ENCODE measurements around the gene SPTLC1. TPM values are rescaled to one million over a fixed set of nuclear protein-coding genes. Genes with fewer than 3 reads are reported as not detected.
A peak's percentile ranks its signal among the peaks of the same experiment; 100 is the strongest.

The SPTLC1 gene
- total and polyA plus RNA-seq, 2 of the 13 experiments (the other 11 are each of a cell fraction or from before 2014, with no cell fraction given): 56.2 to 72.5 TPM

DNA sequence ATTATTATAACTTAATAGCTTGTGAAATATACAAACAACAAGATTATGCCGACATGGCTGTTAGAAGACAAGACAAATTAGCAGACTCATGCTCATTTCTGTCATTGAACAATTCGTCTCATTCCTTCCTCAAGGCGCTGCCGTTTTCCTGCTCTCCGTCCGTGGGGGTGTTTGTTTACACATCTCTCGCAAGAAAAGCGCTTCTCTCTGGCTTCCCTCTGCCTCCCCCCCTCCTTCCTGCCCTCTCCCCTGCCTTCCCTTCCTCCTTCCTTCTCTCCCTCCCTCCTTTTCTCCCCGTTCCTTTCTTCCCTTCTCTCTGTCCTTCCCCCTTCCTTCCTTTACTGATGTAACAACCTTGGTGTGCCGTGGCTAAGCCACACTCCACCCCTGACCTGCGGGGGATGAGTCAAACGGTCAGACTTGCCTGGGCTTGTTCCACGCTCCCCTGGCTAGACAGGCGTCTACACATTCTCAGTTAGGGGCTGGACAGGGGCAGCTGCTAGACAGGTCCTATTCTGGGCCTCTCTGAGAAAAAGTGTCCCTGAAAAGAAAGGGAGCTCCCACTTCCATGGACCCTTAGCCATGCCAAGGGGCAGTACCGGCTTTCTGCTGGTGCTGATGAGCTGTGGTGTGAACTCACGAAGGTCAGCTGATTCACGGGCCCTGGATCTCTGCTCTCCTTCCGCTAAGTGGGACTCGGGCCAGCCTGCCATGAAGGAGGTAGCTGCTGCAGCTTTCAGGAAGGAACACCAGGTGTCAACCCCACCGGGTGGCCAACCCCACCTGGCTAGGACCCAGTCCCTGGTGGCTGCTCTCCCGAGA, 32.0 kb upstream of the SPTLC1 start:
- Histone ChIP-seq H3K4me3 (replicated peaks in 1 of 3; ENCODE audit: insufficient read depth in 1 of 3, low read depth in 2 of 3, low read length in 3 of 3) (no peak overlapping the region), H3K9ac (ENCODE audit: insufficient read depth, low read depth, low read length) (no peak overlapping the region), H3K4me1 (ENCODE audit: insufficient read depth, low read length) (peaks cover 16% of the 10 kb centered on the region), H3K79me2 (ENCODE audit: insufficient read depth, low read length) (no peaks in the 10 kb centered on the region), H3K4me2 (ENCODE audit: low read depth, low read length) (no peak overlapping the region), H3K27me3 (ENCODE audit: control insufficient read depth in 1 of 2, insufficient read depth in 2 of 2, low read length in 2 of 2) (peaks cover 0 to 9% of the 10 kb centered on the region in 2 experiments; a peak in 2 of 5 replicates), H4K20me1 (ENCODE audit: insufficient read depth, low read length) (no peaks in the 10 kb centered on the region), H3K27ac (ENCODE audit: extremely low read length, insufficient read depth, low read length) (no peak overlapping the region), H3K36me3 (replicated peaks in 1 of 2; ENCODE audit: control insufficient read depth in 1 of 2, insufficient read depth in 2 of 2, low read length in 2 of 2) (no peaks in the 10 kb centered on the region), H2AFZ (ENCODE audit: low read length) (no peak overlapping the region), H3K9me3 (ENCODE audit: low read length) (no peaks in the 10 kb centered on the region)
- BruUV-seq (replicated peaks): no TSS peak
- FAIRE-seq (no peak), ATAC-seq (no peak; the same call in 2 of the 3 replicates), DNase-seq (ENCODE audit: low spot score) (no peak)
- CTCF ChIA-PET (ENCODE audit: low intra/inter-chr PET ratio, low total read pairs): no interaction called here
- intact Hi-C loops (cut with micrococcal nuclease; ENCODE audit: unreplicated experiment) (no loop called here), in situ Hi-C loops (cut with HindIII; ENCODE audit: extremely low pct_ligation_motif_present, low pct_unique_long_range_greater_than_20kb) (loop anchor here (10.0 to 25.0 kb wide), 2 partner anchors 98 to 290 kb away; no protein-coding TSS in a partner anchor)
- WGBS (ENCODE audit: low lambda C conversion rate): 81% methylated on average over 16 of the region's 21 CpGs
- POLR2A ChIA-PET: interaction anchor here (1.0 kb wide), 1 partner anchor 9 kb away, joined by 3 read pairs; no protein-coding TSS in a partner anchor
- TF ChIP-seq TBL1XR1 (IDR thresholded peaks at IDR 0.05; ENCODE audit: borderline replicate concordance, low read length, partially characterized antibody) (no peak), MAFF (IDR thresholded peaks at IDR 0.05; ENCODE audit: low read depth, low read length) (peak; percentile 41; the same call in 1 of the 2 replicates), ZNF33A (CRISPR knock-in tag; IDR thresholded peaks at IDR 0.05; ENCODE audit: borderline replicate concordance) (no peak), JUNB (CRISPR knock-in tag; IDR thresholded peaks at IDR 0.05; ENCODE audit: borderline replicate concordance) (no peak), MAFK (conservative IDR thresholded peaks at IDR 0.05 in 1 of 2, IDR thresholded peaks at IDR 0.05 in 1 of 2; ENCODE audit: low read length in 2 of 2) (peak in 1 of 2 experiments; percentile 55; a peak in 3 of 4 replicates), ZNF709 (CRISPR knock-in tag; IDR thresholded peaks at IDR 0.05) (no peak), ZEB1 (IDR thresholded peaks at IDR 0.05; ENCODE audit: insufficient replicate concordance, low read depth) (no peak), ZNF772 (CRISPR knock-in tag; IDR thresholded peaks at IDR 0.05) (no peak), HCFC1 (IDR thresholded peaks at IDR 0.05; ENCODE audit: low read depth, low read length) (no peak), SKI (IDR thresholded peaks at IDR 0.05; ENCODE audit: partially characterized antibody) (no peak), TAF15 (IDR thresholded peaks at IDR 0.05; ENCODE audit: low read depth, low read length, poor library complexity, severe bottlenecking) (no peak), HIVEP1 (CRISPR knock-in tag; IDR thresholded peaks at IDR 0.05) (no peak), ZFP62 (CRISPR knock-in tag; IDR thresholded peaks at IDR 0.05) (no peak), BCL6 (CRISPR knock-in tag; IDR thresholded peaks at IDR 0.05) (no peak)
- TF ChIP-seq, protein P1, sequence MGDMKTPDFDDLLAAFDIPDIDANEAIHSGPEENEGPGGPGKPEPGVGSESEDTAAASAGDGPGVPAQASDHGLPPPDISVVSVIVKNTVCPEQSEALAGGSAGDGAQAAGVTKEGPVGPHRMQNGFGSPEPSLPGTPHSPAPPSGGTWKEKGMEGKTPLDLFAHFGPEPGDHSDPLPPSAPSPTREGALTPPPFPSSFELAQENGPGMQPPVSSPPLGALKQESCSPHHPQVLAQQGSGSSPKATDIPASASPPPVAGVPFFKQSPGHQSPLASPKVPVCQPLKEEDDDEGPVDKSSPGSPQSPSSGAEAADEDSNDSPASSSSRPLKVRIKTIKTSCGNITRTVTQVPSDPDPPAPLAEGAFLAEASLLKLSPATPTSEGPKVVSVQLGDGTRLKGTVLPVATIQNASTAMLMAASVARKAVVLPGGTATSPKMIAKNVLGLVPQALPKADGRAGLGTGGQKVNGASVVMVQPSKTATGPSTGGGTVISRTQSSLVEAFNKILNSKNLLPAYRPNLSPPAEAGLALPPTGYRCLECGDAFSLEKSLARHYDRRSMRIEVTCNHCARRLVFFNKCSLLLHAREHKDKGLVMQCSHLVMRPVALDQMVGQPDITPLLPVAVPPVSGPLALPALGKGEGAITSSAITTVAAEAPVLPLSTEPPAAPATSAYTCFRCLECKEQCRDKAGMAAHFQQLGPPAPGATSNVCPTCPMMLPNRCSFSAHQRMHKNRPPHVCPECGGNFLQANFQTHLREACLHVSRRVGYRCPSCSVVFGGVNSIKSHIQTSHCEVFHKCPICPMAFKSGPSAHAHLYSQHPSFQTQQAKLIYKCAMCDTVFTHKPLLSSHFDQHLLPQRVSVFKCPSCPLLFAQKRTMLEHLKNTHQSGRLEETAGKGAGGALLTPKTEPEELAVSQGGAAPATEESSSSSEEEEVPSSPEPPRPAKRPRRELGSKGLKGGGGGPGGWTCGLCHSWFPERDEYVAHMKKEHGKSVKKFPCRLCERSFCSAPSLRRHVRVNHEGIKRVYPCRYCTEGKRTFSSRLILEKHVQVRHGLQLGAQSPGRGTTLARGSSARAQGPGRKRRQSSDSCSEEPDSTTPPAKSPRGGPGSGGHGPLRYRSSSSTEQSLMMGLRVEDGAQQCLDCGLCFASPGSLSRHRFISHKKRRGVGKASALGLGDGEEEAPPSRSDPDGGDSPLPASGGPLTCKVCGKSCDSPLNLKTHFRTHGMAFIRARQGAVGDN (CRISPR knock-in tag; IDR thresholded peaks at IDR 0.05): peak; percentile 33
- TF ChIP-seq, protein P2, sequence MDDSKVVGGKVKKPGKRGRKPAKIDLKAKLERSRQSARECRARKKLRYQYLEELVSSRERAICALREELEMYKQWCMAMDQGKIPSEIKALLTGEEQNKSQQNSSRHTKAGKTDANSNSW (CRISPR knock-in tag; IDR thresholded peaks at IDR 0.05; ENCODE audit: borderline replicate concordance): no peak
- TF ChIP-seq, protein P3, sequence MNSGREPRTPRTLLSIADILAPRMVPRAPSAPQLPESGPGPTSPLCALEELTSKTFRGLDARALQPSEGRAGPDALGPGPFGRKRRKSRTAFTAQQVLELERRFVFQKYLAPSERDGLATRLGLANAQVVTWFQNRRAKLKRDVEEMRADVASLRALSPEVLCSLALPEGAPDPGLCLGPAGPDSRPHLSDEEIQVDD (CRISPR knock-in tag; IDR thresholded peaks at IDR 0.05; ENCODE audit: borderline replicate concordance): no peak
- TF ChIP-seq, protein P4, sequence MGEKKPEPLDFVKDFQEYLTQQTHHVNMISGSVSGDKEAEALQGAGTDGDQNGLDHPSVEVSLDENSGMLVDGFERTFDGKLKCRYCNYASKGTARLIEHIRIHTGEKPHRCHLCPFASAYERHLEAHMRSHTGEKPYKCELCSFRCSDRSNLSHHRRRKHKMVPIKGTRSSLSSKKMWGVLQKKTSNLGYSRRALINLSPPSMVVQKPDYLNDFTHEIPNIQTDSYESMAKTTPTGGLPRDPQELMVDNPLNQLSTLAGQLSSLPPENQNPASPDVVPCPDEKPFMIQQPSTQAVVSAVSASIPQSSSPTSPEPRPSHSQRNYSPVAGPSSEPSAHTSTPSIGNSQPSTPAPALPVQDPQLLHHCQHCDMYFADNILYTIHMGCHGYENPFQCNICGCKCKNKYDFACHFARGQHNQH (CRISPR knock-in tag; IDR thresholded peaks at IDR 0.05): no peak
